ENCODE measurements around the gene ATF3.

Gene ATF3, protein sequence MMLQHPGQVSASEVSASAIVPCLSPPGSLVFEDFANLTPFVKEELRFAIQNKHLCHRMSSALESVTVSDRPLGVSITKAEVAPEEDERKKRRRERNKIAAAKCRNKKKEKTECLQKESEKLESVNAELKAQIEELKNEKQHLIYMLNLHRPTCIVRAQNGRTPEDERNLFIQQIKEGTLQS

DNA sequence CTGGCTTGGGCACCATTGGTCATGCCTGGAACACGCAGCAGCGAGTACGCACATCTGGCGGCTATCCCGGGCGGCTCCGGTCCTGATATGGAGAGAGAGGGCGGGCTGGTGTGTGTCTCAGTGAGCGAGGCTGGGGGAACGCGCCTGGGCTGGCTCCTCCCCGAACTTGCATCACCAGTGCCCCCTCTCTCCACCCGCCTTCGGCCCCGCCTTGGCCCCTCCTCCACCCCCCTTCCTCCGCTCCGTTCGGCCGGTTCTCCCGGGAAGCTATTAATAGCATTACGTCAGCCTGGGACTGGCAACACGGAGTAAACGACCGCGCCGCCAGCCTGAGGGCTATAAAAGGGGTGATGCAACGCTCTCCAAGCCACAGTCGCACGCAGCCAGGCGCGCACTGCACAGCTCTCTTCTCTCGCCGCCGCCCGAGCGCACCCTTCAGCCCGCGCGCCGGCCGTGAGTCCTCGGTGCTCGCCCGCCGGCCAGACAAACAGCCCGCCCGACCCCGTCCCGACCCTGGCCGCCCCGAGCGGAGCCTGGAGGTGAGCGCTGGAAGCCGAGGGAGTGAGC, at the start of gene ATF3:
Gene ATF3 (plus strand): TSS at position 370 of the 567 bp plus-strand sequence. CDS start 6,261 bp downstream, outside the sequence.
- H3K4me3 ChIP-seq (ENCODE audit: low read length): peak within 1 kb of the TSS; percentile 79
- TF ChIP-seq, protein P1, sequence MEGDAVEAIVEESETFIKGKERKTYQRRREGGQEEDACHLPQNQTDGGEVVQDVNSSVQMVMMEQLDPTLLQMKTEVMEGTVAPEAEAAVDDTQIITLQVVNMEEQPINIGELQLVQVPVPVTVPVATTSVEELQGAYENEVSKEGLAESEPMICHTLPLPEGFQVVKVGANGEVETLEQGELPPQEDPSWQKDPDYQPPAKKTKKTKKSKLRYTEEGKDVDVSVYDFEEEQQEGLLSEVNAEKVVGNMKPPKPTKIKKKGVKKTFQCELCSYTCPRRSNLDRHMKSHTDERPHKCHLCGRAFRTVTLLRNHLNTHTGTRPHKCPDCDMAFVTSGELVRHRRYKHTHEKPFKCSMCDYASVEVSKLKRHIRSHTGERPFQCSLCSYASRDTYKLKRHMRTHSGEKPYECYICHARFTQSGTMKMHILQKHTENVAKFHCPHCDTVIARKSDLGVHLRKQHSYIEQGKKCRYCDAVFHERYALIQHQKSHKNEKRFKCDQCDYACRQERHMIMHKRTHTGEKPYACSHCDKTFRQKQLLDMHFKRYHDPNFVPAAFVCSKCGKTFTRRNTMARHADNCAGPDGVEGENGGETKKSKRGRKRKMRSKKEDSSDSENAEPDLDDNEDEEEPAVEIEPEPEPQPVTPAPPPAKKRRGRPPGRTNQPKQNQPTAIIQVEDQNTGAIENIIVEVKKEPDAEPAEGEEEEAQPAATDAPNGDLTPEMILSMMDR (conservative IDR thresholded peaks at IDR 0.05; ENCODE audit: low read length): no peak
- peak; percentile 99 for DNase-seq (ENCODE audit: low read depth)

GRCh38 chr1:212559929-212560328, 48.6 kb upstream of the ATF3 start:
- DNase-seq (ENCODE audit: low read depth): no peak
- TF ChIP-seq, protein P1 (conservative IDR thresholded peaks at IDR 0.05; ENCODE audit: low read length): no peak
- H3K4me3 ChIP-seq (ENCODE audit: low read length): no peak overlapping the region

GRCh38 chr1:212560933-212561460, 47.6 kb upstream of the ATF3 start:
- TF ChIP-seq, protein P1 (conservative IDR thresholded peaks at IDR 0.05; ENCODE audit: low read length): no peak
- DNase-seq (ENCODE audit: low read depth): no peak
- H3K4me3 ChIP-seq (ENCODE audit: low read length): no peak overlapping the region

DNA sequence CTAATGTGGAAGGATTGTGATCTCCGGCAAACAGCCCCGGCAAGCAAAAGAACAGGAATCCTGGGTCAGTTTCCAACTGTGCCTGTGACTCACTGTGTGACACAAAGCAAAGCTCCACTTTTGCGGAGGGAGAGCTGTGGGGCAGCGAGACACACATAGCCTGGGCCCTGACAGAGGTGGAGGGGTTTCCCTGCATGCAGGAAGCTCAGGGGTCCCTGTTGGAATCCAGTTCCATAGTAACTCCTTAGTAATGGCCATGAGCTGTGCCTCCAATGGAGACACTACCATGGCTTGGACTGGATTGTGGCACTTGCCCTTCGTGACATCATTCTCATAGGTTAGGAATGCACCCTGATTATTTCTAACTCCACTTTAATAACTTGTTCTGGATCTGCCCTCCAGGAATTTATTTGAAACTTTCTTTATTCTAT, 47.0 kb upstream of the ATF3 start:
- peak overlapping the region; percentile 11; the same call in 1 of the 2 replicates for H3K4me3 ChIP-seq (ENCODE audit: low read length)
- DNase-seq (ENCODE audit: low read depth): peak; percentile 45
- TF ChIP-seq, protein P1 (conservative IDR thresholded peaks at IDR 0.05; ENCODE audit: low read length): no peak

DNA sequence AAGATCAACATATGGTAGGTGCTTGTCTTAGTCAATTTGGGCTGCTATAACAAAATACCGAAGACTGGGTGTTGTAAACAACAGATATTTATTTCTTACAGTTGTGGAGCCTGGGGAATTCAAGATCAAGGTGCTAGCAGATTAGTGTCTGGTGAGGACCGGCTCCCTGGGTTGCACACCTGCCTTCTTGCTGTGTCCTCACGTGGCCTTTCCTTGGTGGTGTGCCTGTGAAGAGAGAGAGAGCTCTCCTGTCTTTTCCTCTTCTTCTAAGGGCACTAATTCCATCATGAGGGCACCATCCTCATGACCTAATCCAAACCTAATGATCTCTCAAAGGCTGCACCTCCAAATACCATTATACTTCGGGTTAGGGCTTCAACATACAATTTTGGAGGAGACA, 45.8 kb upstream of the ATF3 start:
- TF ChIP-seq, protein P1 (conservative IDR thresholded peaks at IDR 0.05; ENCODE audit: low read length): no peak
- no peak overlapping the region for H3K4me3 ChIP-seq (ENCODE audit: low read length)
- no peak for DNase-seq (ENCODE audit: low read depth)

- no peak for DNase-seq (ENCODE audit: low read depth)
- no peak overlapping the region for H3K4me3 ChIP-seq (ENCODE audit: low read length)
- TF ChIP-seq, protein P1 (conservative IDR thresholded peaks at IDR 0.05; ENCODE audit: low read length): no peak
Measured at GRCh38 chr1:212565079-212565478, 43.5 kb upstream of the ATF3 start.
